ENCODE measurements around the gene BAG5.
"Not testable (repeated sequence)": the region's sequence is repeated elsewhere in the genome, so short reads cannot be mapped to it uniquely, and the experiment has no call there.

BAG5 gene

GRCh38 chr14:103526247-103526913, 36.1 kb downstream of the BAG5 start:
- Histone ChIP-seq H2AFZ (ENCODE audit: low read depth) (no peak overlapping the region), H3K4me1 (ENCODE audit: low read depth, poor library complexity, severe bottlenecking) (no peaks in the 10 kb centered on the region), H4K20me1 (ENCODE audit: insufficient read depth) (no peaks in the 10 kb centered on the region), H3K4me2 (no peak overlapping the region), H3K79me2 (ENCODE audit: insufficient read depth, low read depth) (no peaks in the 10 kb centered on the region), H3K9ac (no peak overlapping the region), H3K4me3 (IDR thresholded peaks at IDR 0.05; ENCODE audit: insufficient read depth, low read depth, low read length) (no peak overlapping the region), H3K27me3 (ENCODE audit: insufficient read depth, low read depth) (peaks cover 5% of the 10 kb centered on the region; the same call in 1 of the 2 replicates), H3K27ac (no peak overlapping the region), H3K36me3 (ENCODE audit: insufficient read depth) (no peaks in the 10 kb centered on the region)
- no peak for TF ChIP-seq CTCF (conservative IDR thresholded peaks at IDR 0.05; ENCODE audit: low read depth, low read length)

GRCh38 chr14:103525430-103526246, 36.8 kb downstream of the BAG5 start:
- H4K20me1 ChIP-seq (ENCODE audit: insufficient read depth); H3K4me2 ChIP-seq; H3K27ac ChIP-seq; H3K4me1 ChIP-seq (ENCODE audit: low read depth, poor library complexity, severe bottlenecking); H3K27me3 ChIP-seq (ENCODE audit: insufficient read depth, low read depth); H3K79me2 ChIP-seq (ENCODE audit: insufficient read depth, low read depth); H3K36me3 ChIP-seq (ENCODE audit: insufficient read depth); H2AFZ ChIP-seq (ENCODE audit: low read depth); H3K9ac ChIP-seq; H3K4me3 ChIP-seq (IDR thresholded peaks at IDR 0.05; ENCODE audit: insufficient read depth, low read depth, low read length): not testable (repeated sequence)

- Histone ChIP-seq H3K36me3 (ENCODE audit: insufficient read depth) (no peaks in the 10 kb centered on the region), H3K9ac (no peak overlapping the region), H3K79me2 (ENCODE audit: insufficient read depth, low read depth) (no peaks in the 10 kb centered on the region), H3K4me2 (no peak overlapping the region), H3K4me3 (IDR thresholded peaks at IDR 0.05; ENCODE audit: insufficient read depth, low read depth, low read length) (no peak overlapping the region), H3K27me3 (ENCODE audit: insufficient read depth, low read depth) (peaks cover 5% of the 10 kb centered on the region; the same call in 1 of the 2 replicates), H2AFZ (ENCODE audit: low read depth) (no peak overlapping the region), H4K20me1 (ENCODE audit: insufficient read depth) (no peaks in the 10 kb centered on the region), H3K4me1 (ENCODE audit: low read depth, poor library complexity, severe bottlenecking) (peaks cover 8% of the 10 kb centered on the region), H3K27ac (no peak overlapping the region)
- no peak for TF ChIP-seq CTCF (conservative IDR thresholded peaks at IDR 0.05; ENCODE audit: low read depth, low read length)
Measured at GRCh38 chr14:103524002-103524935, 38.2 kb downstream of the BAG5 start.

GRCh38 chr14:103523575-103523954, 38.9 kb downstream of the BAG5 start:
- no peaks in the 10 kb centered on the region for H3K79me2 ChIP-seq (ENCODE audit: insufficient read depth, low read depth)
- H3K27ac ChIP-seq = no peak overlapping the region
- H4K20me1 ChIP-seq (ENCODE audit: insufficient read depth) = no peaks in the 10 kb centered on the region
- H3K4me3 ChIP-seq (IDR thresholded peaks at IDR 0.05; ENCODE audit: insufficient read depth, low read depth, low read length) = no peak overlapping the region
- TF ChIP-seq CTCF (conservative IDR thresholded peaks at IDR 0.05; ENCODE audit: low read depth, low read length) = no peak
- H3K9ac ChIP-seq = no peak overlapping the region
- no peak overlapping the region for H2AFZ ChIP-seq (ENCODE audit: low read depth)
- peaks cover 8% of the 10 kb centered on the region for H3K4me1 ChIP-seq (ENCODE audit: low read depth, poor library complexity, severe bottlenecking)
- H3K36me3 ChIP-seq (ENCODE audit: insufficient read depth) = no peaks in the 10 kb centered on the region
- peaks cover 5% of the 10 kb centered on the region; the same call in 1 of the 2 replicates for H3K27me3 ChIP-seq (ENCODE audit: insufficient read depth, low read depth)
- H3K4me2 ChIP-seq = no peak overlapping the region

All from KMS-11 (cell line).